IMR-90 (cell line): ENCODE data around the gene DDX42. TPM values are rescaled to one million over a fixed set of nuclear protein-coding genes. Genes with fewer than 3 reads are reported as not detected.

Experiments used
- ATAC-seq: fragments of 200-7000 bp; cut with Tn5 transposase; 2 replicates; pipeline ENCODE4 v1.9.1; 2020; ENCODE audit warnings: low read depth, mild to moderate bottlenecking, moderate library complexity
- BruUV-seq: library from RNA; stranded (reverse); fragments of 400-500 nt; replicated peaks from 2 replicates; lab custom pipeline; 2021; lab: Mats Ljungman, UMichigan
- CTCF ChIA-PET: fragments of 300-600 bp; formaldehyde crosslinking; extraction: SDS; loops from one replicate; lab custom pipeline; 2021; ENCODE audit warnings: antibody characterized with exemption; lab: Yijun Ruan, JAX
- POLR2A ChIA-PET: fragments of 300-600 bp; sonication (Branson Sonifier 250); formaldehyde crosslinking; loops from one replicate; lab custom pipeline; 2022; ENCODE audit warnings: antibody characterized with exemption; ENCODE audit not compliant: unreplicated experiment; lab: Charles Lee
- DNase-seq: peaks from one replicate; pipeline ENCODE4 v3.0.0; 2013
- H2AFZ ChIP-seq: replicated peaks from 2 replicates; pipeline ENCODE3; 2013; ENCODE audit warnings: low read length, mild to moderate bottlenecking; ENCODE audit not compliant: poor library complexity
- H2AK5ac ChIP-seq: 2 replicates; pipeline ENCODE4 v1.6.1; 2013; ENCODE audit warnings: low read depth, low read length, inconsistent platforms
- H2AK9ac ChIP-seq: replicated peaks from 2 replicates; pipeline ENCODE3; 2013; ENCODE audit warnings: mild to moderate bottlenecking, low read depth, low read length, moderate library complexity; ENCODE audit not compliant: poor library complexity
- H2BK120ac ChIP-seq: 2 replicates; pipeline ENCODE4 v1.6.1; 2013; ENCODE audit warnings: low read depth, low read length, inconsistent platforms
- H2BK15ac ChIP-seq: 3 replicates; pipeline ENCODE4 v1.6.1; 2013; ENCODE audit warnings: low read depth, low read length, inconsistent platforms
- H2BK20ac ChIP-seq: 2 replicates; pipeline ENCODE4 v1.6.1; 2013; ENCODE audit warnings: low read depth, mild to moderate bottlenecking, inconsistent platforms, low read length, moderate library complexity
- H2BK5ac ChIP-seq: 2 replicates; pipeline ENCODE4 v1.6.1; 2013; ENCODE audit warnings: mild to moderate bottlenecking, low read depth, low read length, inconsistent platforms; ENCODE audit not compliant: poor library complexity, severe bottlenecking
- H3K14ac ChIP-seq: replicated peaks from 2 replicates; pipeline ENCODE4 v1.6.1; 2013; ENCODE audit warnings: low read depth, low read length, inconsistent platforms
- H3K18ac ChIP-seq: 2 replicates; pipeline ENCODE4 v1.6.1; 2013; ENCODE audit warnings: low read depth, low read length, control low read depth
- H3K23ac ChIP-seq: 2 replicates; pipeline ENCODE4 v1.6.1; 2013; ENCODE audit warnings: low read depth, low read length, inconsistent platforms
- H3K27ac ChIP-seq: 2 replicates; pipeline ENCODE4 v1.5.1; 2013; ENCODE audit warnings: mild to moderate bottlenecking, control low read depth, low read length; ENCODE audit not compliant: insufficient read depth
- H3K27me3 ChIP-seq: 2 replicates; pipeline ENCODE4 v1.6.1; 2013; ENCODE audit warnings: low read length; ENCODE audit not compliant: control insufficient read depth, insufficient read depth
- H3K36me3 ChIP-seq: 2 replicates; pipeline ENCODE4 v1.6.1; 2013; ENCODE audit warnings: low read length, mixed read lengths; ENCODE audit not compliant: control insufficient read depth, insufficient read depth
- H3K4ac ChIP-seq: 2 replicates; pipeline ENCODE4 v1.6.1; 2013; ENCODE audit warnings: low read depth, low read length, inconsistent platforms
- H3K4me1 ChIP-seq: 2 replicates; pipeline ENCODE4 v1.6.1; 2013; ENCODE audit warnings: low read length, mixed read lengths; ENCODE audit not compliant: control insufficient read depth, insufficient read depth
- H3K4me2 ChIP-seq: 2 replicates; pipeline ENCODE4 v1.6.1; 2013; ENCODE audit warnings: low read depth, mild to moderate bottlenecking, control low read depth, low read length, moderate library complexity
- H3K4me3 ChIP-seq: 2 replicates; pipeline ENCODE4 v1.5.1; 2013; ENCODE audit warnings: low read depth, mild to moderate bottlenecking, control low read depth, low read length, moderate library complexity; ENCODE audit not compliant: insufficient read depth
- H3K56ac ChIP-seq: 2 replicates; pipeline ENCODE4 v1.6.1; 2013; ENCODE audit warnings: low read length, inconsistent platforms; ENCODE audit not compliant: insufficient read depth; ENCODE audit errors: extremely low read depth
- H3K79me1 ChIP-seq, 2 experiments: 2 replicates each; pipeline ENCODE4 v1.6.1; 2013; ENCODE audit warnings: low read length in 2 of 2, inconsistent platforms in 1 of 2, low read depth in 1 of 2
- H3K9ac ChIP-seq: 2 replicates; pipeline ENCODE4 v1.6.1; 2013; ENCODE audit warnings: low read depth, low read length, control low read depth
- H3K9me1 ChIP-seq: 2 replicates; pipeline ENCODE4 v1.6.1; 2013; ENCODE audit warnings: low read length, inconsistent platforms; ENCODE audit not compliant: insufficient read depth
- H3K9me3 ChIP-seq: 2 replicates; pipeline ENCODE4 v1.6.1; 2013; ENCODE audit warnings: low read length; ENCODE audit not compliant: control insufficient read depth, insufficient read depth
- H4K20me1 ChIP-seq: 2 replicates; pipeline ENCODE4 v1.6.1; 2013; ENCODE audit warnings: low read length, inconsistent platforms; ENCODE audit not compliant: insufficient read depth
- H4K5ac ChIP-seq: 2 replicates; pipeline ENCODE4 v1.6.1; 2013; ENCODE audit warnings: mild to moderate bottlenecking, low read depth, low read length, control low read depth
- H4K8ac ChIP-seq, 2 experiments: 2 replicates each; pipeline ENCODE4 v1.6.1; 2013; ENCODE audit warnings: low read depth in 2 of 2, low read length in 2 of 2, control low read depth in 1 of 2, inconsistent platforms in 1 of 2
- H4K91ac ChIP-seq: 2 replicates; pipeline ENCODE4 v1.6.1; 2013; ENCODE audit warnings: low read depth, low read length, inconsistent platforms; ENCODE audit not compliant: insufficient read depth
- BHLHE40 ChIP-seq: fragments of 150-350 bp; IDR thresholded peaks from 2 replicates; pipeline ENCODE4 v1.6.1; 2016; ENCODE audit warnings: mild to moderate bottlenecking, low read depth, low read length
- CEBPB ChIP-seq: IDR thresholded peaks from 2 replicates; pipeline ENCODE4 v1.6.1; 2012; ENCODE audit warnings: low read depth, low read length, improper control_type of control experiment
- CHD1 ChIP-seq: IDR thresholded peaks from 2 replicates; pipeline ENCODE4 v1.6.1; 2012; ENCODE audit warnings: low read depth, low read length, improper control_type of control experiment
- MAFK ChIP-seq: IDR thresholded peaks from 2 replicates; pipeline ENCODE4 v1.6.1; 2012; ENCODE audit warnings: low read depth, low read length, improper control_type of control experiment
- MXI1 ChIP-seq: IDR thresholded peaks from 2 replicates; pipeline ENCODE4 v1.6.1; 2012; ENCODE audit warnings: low read depth, mild to moderate bottlenecking, low read length, moderate library complexity, borderline replicate concordance
- WGBS, 2 experiments: methylation state at CpG; one replicate each; pipeline versions ENCODE4 v1.1.5 to v1.1.7; 2013; ENCODE audit warnings: missing lambda C conversion rate in 2 of 2; ENCODE audit not compliant: insufficient read length in 1 of 2; ENCODE audit errors: extremely low coverage in 2 of 2; 5-methylcytosine and 5-hydroxymethylcytosine counted together
- dilution Hi-C: fragments of 300-500 bp; cut with HindIII; formaldehyde crosslinking; loops from one replicate; pipeline ENCODE4 v1.14.3; 2018; ENCODE audit warnings: low sequenced_read_pairs; ENCODE audit not compliant: unreplicated experiment
- in situ Hi-C: fragments of 300-500 bp; cut with MboI; formaldehyde crosslinking; loops from 3 replicates; pipeline ENCODE4 v1.14.3; 2019; ENCODE audit warnings: low sequenced_read_pairs, inconsistent platforms, mixed read lengths
- intact Hi-C: fragments of 100-400 bp; cut with micrococcal nuclease; formaldehyde crosslinking; loops from 2 replicates; pipeline ENCODE4 v1.10.0; 2022
- polyA plus RNA-seq, 3 experiments: library from polyadenylated mRNA; depleted of rRNA; stranded (reverse); fragments of >200 nt; gene quantifications; 2 replicates each; pipeline ENCODE4 v1.2.3, GENCODE V29; 2012; ENCODE audit warnings: low replicate concordance in 1 of 3
- total RNA-seq: library from RNA; depleted of rRNA; stranded (reverse); fragments of >200 nt; gene quantifications from 2 replicates; pipeline ENCODE4 v1.2.3, GENCODE V29; 2012
- TF ChIP-seq, protein P1 (sequence below): fragments of 150-350 bp; IDR thresholded peaks from 2 replicates; pipeline ENCODE4 v1.6.1; 2016; ENCODE audit warnings: low read depth, mild to moderate bottlenecking, low read length, moderate library complexity, borderline replicate concordance

DDX42 gene
- total and polyA plus RNA-seq, 2 of the 4 experiments (the other 2 are of a cell fraction) = 75.8 to 91.5 TPM

DNA sequence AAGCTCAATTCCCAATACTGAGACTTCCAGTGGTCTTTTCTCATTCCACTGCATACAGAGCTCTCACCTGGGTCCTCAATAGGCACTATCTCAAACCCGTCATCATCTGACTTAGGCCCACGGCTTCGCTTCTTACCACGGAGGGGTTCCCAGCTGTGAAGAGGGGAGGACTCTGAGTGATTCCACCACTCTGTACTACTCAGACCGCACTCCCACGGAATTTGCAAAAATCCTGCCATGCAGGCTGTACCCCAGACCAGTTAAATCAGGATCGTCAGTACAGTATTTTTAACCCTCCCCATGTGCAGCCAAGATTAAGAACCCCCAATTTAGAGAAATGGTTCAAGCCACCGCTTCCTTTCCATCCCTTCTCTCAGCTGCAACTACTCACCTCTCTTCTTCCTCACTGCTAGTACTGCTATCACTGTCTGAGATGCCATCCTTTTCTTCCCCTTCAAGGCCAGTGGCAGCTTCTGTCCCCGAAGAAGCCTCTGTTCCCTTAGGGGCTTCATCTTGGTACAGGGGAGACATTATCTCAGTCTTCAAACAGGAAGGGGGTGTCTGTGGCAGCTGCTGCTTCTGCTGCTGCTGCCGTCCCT lies 47.1 kb downstream of the DDX42 start:
- TF ChIP-seq, protein P1, sequence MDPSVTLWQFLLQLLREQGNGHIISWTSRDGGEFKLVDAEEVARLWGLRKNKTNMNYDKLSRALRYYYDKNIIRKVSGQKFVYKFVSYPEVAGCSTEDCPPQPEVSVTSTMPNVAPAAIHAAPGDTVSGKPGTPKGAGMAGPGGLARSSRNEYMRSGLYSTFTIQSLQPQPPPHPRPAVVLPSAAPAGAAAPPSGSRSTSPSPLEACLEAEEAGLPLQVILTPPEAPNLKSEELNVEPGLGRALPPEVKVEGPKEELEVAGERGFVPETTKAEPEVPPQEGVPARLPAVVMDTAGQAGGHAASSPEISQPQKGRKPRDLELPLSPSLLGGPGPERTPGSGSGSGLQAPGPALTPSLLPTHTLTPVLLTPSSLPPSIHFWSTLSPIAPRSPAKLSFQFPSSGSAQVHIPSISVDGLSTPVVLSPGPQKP = no peak
- TF ChIP-seq MXI1 = no peak
- TF ChIP-seq CHD1 = no peak
- no peak for TF ChIP-seq CEBPB
- TF ChIP-seq MAFK = no peak
- TF ChIP-seq BHLHE40 = no peak
- no peaks in the 10 kb centered on the region for H3K9me3 ChIP-seq
- no peak overlapping the region for H3K27ac ChIP-seq
- no peak overlapping the region for H4K8ac ChIP-seq
- no peaks in the 10 kb centered on the region for H3K27me3 ChIP-seq
- no peak overlapping the region for H4K5ac ChIP-seq
- H3K4me3 ChIP-seq = no peak overlapping the region
- peaks cover 82% of the 10 kb centered on the region for H3K36me3 ChIP-seq
- in situ Hi-C loops (no loop called here), dilution Hi-C loops (no loop called here), intact Hi-C loops (no loop called here)
- H3K14ac ChIP-seq = no peak overlapping the region
- BruUV-seq = no TSS peak
- H2BK15ac ChIP-seq = no peak overlapping the region
- H2BK5ac ChIP-seq = no peak overlapping the region
- H3K23ac ChIP-seq = no peak overlapping the region
- H3K56ac ChIP-seq = no peak overlapping the region
- H2BK20ac ChIP-seq = no peak overlapping the region
- no peak overlapping the region for H3K9ac ChIP-seq
- no peak overlapping the region for H3K18ac ChIP-seq
- H3K9me1 ChIP-seq = peaks cover 28% of the 10 kb centered on the region
- ChIA-PET POLR2A (interaction anchor here (0.6 kb wide), 1 partner anchor 19 kb away, joined by 4 read pairs; no protein-coding TSS in a partner anchor), CTCF (no interaction called here)
- H3K4ac ChIP-seq = no peak overlapping the region
- ATAC-seq = no peak
- no peak overlapping the region for H2AK9ac ChIP-seq
- H2AK5ac ChIP-seq = no peak overlapping the region
- H4K20me1 ChIP-seq = peaks cover 32% of the 10 kb centered on the region
- peaks cover 37 to 83% of the 10 kb centered on the region in 2 experiments for H3K79me1 ChIP-seq
- no peak overlapping the region for H2BK120ac ChIP-seq
- H2AFZ ChIP-seq = no peak overlapping the region
- 93% methylated on average over 2 of the region's 10 CpGs; no CpG with 5 or more reads in 1 of the 2 experiments for WGBS, 2 experiments
- no peak for DNase-seq
- H3K4me2 ChIP-seq = no peak overlapping the region
- H3K4me1 ChIP-seq = peaks cover 10% of the 10 kb centered on the region
- H4K91ac ChIP-seq = no peak overlapping the region
